ENCODE measurements around the gene C5AR2. TPM values are rescaled to one million over a fixed set of nuclear protein-coding genes. Genes with fewer than 3 reads are reported as not detected.

The C5AR2 gene
- total RNA-seq, 1 experiment from 2014 or later = not detected

GRCh38 chr19:47313754-47314295 is 18.1 kb upstream of the C5AR2 start:
- Mint-ChIP-seq H3K36me3 (ENCODE audit: insufficient read depth in 1 of 3, low read depth in 3 of 3) (no peaks in the 10 kb centered on the region), H3K4me1 (peaks cover 0 to 6% of the 10 kb centered on the region in 2 experiments; a peak in 1 of 4 replicates), H3K27ac (no peak overlapping the region; a peak in 1 of 7 replicates), H3K27me3 (ENCODE audit: low read depth) (peaks cover 19% of the 10 kb centered on the region), H3K4me3 (no peak overlapping the region), H3K9me3 (no peaks in the 10 kb centered on the region)
- Histone ChIP-seq H3K9ac (ENCODE audit: extremely low read depth, insufficient read length, low read length) (no peak overlapping the region), H4K20me1 (ENCODE audit: control insufficient read depth, insufficient read depth, insufficient read length) (no peaks in the 10 kb centered on the region), H2AFZ (ENCODE audit: low read length) (no peak overlapping the region), H3K4me1 (ENCODE audit: insufficient read depth, low read length) (no peaks in the 10 kb centered on the region), H2BK20ac (ENCODE audit: low read depth, low read length, poor library complexity, severe bottlenecking) (no peak overlapping the region), H2BK15ac (ENCODE audit: low read depth, low read length) (no peak overlapping the region), H3K9me3 (ENCODE audit: control insufficient read depth, low read depth, low read length) (no peaks in the 10 kb centered on the region), H3K56ac (ENCODE audit: insufficient read length, low read depth, low read length) (no peak overlapping the region), H4K91ac (ENCODE audit: insufficient read length, low read depth, low read length) (no peak overlapping the region), H2BK120ac (ENCODE audit: low read depth, low read length, poor library complexity, severe bottlenecking) (no peak overlapping the region), H3K18ac (ENCODE audit: insufficient read length, low read depth, low read length) (no peak overlapping the region), H3K23me2 (ENCODE audit: insufficient read length, low read depth, low read length, poor library complexity, severe bottlenecking) (no peaks in the 10 kb centered on the region), H3K23ac (ENCODE audit: insufficient read length, low read depth, low read length) (no peak overlapping the region), H2BK12ac (ENCODE audit: insufficient read length, low read depth, low read length) (no peak overlapping the region), H4K8ac (replicated peaks; ENCODE audit: insufficient read length, low read depth, low read length) (no peak overlapping the region), H4K5ac (ENCODE audit: insufficient read length, low read depth, low read length) (no peak overlapping the region), H3K79me1 (ENCODE audit: insufficient read depth, low read depth, low read length, poor library complexity, severe bottlenecking) (no peaks in the 10 kb centered on the region), H3K27me3 (ENCODE audit: insufficient read depth, low read length) (no peaks in the 10 kb centered on the region), H2AK5ac (ENCODE audit: insufficient read length, low read length) (no peak overlapping the region), H3K27ac (ENCODE audit: insufficient read length, low read depth, low read length) (no peak overlapping the region), H2BK5ac (ENCODE audit: insufficient read length, low read length) (no peak overlapping the region), H3K14ac (ENCODE audit: insufficient read depth, low read length) (no peak overlapping the region), H3K4ac (ENCODE audit: low read depth, low read length) (no peak overlapping the region), H3K4me2 (ENCODE audit: insufficient read depth, insufficient read length, low read length) (no peak overlapping the region), H3K79me2 (ENCODE audit: insufficient read depth, low read length) (no peaks in the 10 kb centered on the region), H3T11ph (ENCODE audit: low read length) (no peak overlapping the region)
- TF ChIP-seq, protein P1, sequence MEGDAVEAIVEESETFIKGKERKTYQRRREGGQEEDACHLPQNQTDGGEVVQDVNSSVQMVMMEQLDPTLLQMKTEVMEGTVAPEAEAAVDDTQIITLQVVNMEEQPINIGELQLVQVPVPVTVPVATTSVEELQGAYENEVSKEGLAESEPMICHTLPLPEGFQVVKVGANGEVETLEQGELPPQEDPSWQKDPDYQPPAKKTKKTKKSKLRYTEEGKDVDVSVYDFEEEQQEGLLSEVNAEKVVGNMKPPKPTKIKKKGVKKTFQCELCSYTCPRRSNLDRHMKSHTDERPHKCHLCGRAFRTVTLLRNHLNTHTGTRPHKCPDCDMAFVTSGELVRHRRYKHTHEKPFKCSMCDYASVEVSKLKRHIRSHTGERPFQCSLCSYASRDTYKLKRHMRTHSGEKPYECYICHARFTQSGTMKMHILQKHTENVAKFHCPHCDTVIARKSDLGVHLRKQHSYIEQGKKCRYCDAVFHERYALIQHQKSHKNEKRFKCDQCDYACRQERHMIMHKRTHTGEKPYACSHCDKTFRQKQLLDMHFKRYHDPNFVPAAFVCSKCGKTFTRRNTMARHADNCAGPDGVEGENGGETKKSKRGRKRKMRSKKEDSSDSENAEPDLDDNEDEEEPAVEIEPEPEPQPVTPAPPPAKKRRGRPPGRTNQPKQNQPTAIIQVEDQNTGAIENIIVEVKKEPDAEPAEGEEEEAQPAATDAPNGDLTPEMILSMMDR (conservative IDR thresholded peaks at IDR 0.05) = no peak
- WGBS (ENCODE audit: extremely low coverage, insufficient read length, low lambda C conversion rate) = no CpG with 5 or more reads among the region's 10 CpGs
- DNase-seq = no peak

Data from H9 (cell line).